GM23338 (cell line): Measurements from ENCODE around the gene GMPPB. TPM values are rescaled to one million over a fixed set of nuclear protein-coding genes. Genes with fewer than 3 reads are reported as not detected.

Experiments used
- ATAC-seq: fragments of 200-7000 bp; cut with Tn5 transposase; 3 replicates; pipeline ENCODE4 v1.9.1; 2020
- DNase-seq: peaks from one replicate; pipeline ENCODE4 v3.0.0-alpha.2; 2015; ENCODE audit warnings: low spot score
- H2AFZ ChIP-seq: fragments of 200-600 bp; sonication (generic); 2 replicates; pipeline ENCODE4 v1.8.0; 2016; ENCODE audit warnings: antibody characterized with exemption, mild to moderate bottlenecking, moderate library complexity
- H3F3A ChIP-seq: fragments of 200-600 bp; sonication (generic); replicated peaks from 2 replicates; pipeline ENCODE4 v1.8.0; 2017; ENCODE audit warnings: antibody characterized with exemption, mixed run types, low read depth
- H3K27ac ChIP-seq: fragments of 200-600 bp; sonication (generic); 2 replicates; pipeline ENCODE4 v1.6.1; 2016; ENCODE audit warnings: low read depth
- H3K27me3 ChIP-seq: fragments of 200-600 bp; sonication (generic); 2 replicates; pipeline ENCODE4 v1.8.0; 2016; ENCODE audit warnings: mild to moderate bottlenecking, mixed run types, moderate library complexity; ENCODE audit not compliant: insufficient read depth
- H3K36me3 ChIP-seq: fragments of 200-600 bp; sonication (generic); 2 replicates; pipeline ENCODE4 v1.8.0; 2016; ENCODE audit warnings: mild to moderate bottlenecking; ENCODE audit not compliant: insufficient read depth
- H3K4me1 ChIP-seq: fragments of 200-600 bp; sonication (generic); 2 replicates; pipeline ENCODE4 v1.8.0; 2016; ENCODE audit warnings: mild to moderate bottlenecking, moderate library complexity; ENCODE audit not compliant: insufficient read depth
- H3K4me2 ChIP-seq: fragments of 200-600 bp; sonication (generic); 2 replicates; pipeline ENCODE4 v1.7.1; 2017; ENCODE audit warnings: mixed run types
- H3K4me3 ChIP-seq: fragments of 200-600 bp; sonication (generic); 2 replicates; pipeline ENCODE4 v1.6.1; 2016; ENCODE audit warnings: mixed run types
- H3K79me2 ChIP-seq: fragments of 200-600 bp; sonication (generic); replicated peaks from 2 replicates; pipeline ENCODE4 v1.8.0; 2017; ENCODE audit warnings: mild to moderate bottlenecking; ENCODE audit not compliant: insufficient read depth
- H3K9me2 ChIP-seq: fragments of 200-600 bp; sonication (generic); 2 replicates; pipeline ENCODE4 v1.8.0; 2017; ENCODE audit not compliant: insufficient read depth
- H4K20me1 ChIP-seq: fragments of 200-600 bp; sonication (generic); replicated peaks from 2 replicates; pipeline ENCODE4 v1.8.0; 2017; ENCODE audit warnings: mild to moderate bottlenecking; ENCODE audit not compliant: insufficient read depth
- H3K27ac Mint-ChIP-seq: 2 replicates; pipeline ENCODE4 v1.8.0; 2020; ENCODE audit warnings: inconsistent platforms, mild to moderate bottlenecking, moderate library complexity, mixed read lengths
- H3K27me3 Mint-ChIP-seq: 3 replicates; pipeline ENCODE4 v1.8.0; 2022; ENCODE audit warnings: low read depth, mild to moderate bottlenecking, moderate library complexity, mixed read lengths, inconsistent platforms; ENCODE audit not compliant: insufficient read depth, poor library complexity
- H3K36me3 Mint-ChIP-seq: 3 replicates; pipeline ENCODE4 v1.8.0; 2021; ENCODE audit warnings: low read depth, mild to moderate bottlenecking, inconsistent platforms, moderate library complexity, mixed read lengths
- H3K4me1 Mint-ChIP-seq: 3 replicates; pipeline ENCODE4 v1.8.0; 2020; ENCODE audit warnings: mild to moderate bottlenecking, inconsistent platforms, mixed read lengths
- H3K4me3 Mint-ChIP-seq: 3 replicates; pipeline ENCODE4 v1.8.0; 2021; ENCODE audit warnings: moderate library complexity, mild to moderate bottlenecking, inconsistent platforms, mixed read lengths
- H3K9me3 Mint-ChIP-seq: 3 replicates; pipeline ENCODE4 v1.8.0; 2020; ENCODE audit warnings: moderate library complexity, mild to moderate bottlenecking, inconsistent platforms, mixed read lengths
- CTCF ChIP-seq, 2 experiments: fragments of 200-600 bp in 1 of 2; sonication (generic) in 1 of 2; conservative IDR thresholded peaks; 2 replicates each; pipeline versions ENCODE4 v1.5.1 to v1.6.1; 2016 to 2017; ENCODE audit warnings: antibody characterized with exemption in 2 of 2, low read depth in 2 of 2, mild to moderate bottlenecking in 2 of 2, moderate library complexity in 1 of 2
- EZH2 ChIP-seq: fragments of 200-600 bp; sonication (generic); IDR thresholded peaks from one replicate; pipeline ENCODE4 v1.8.0; 2017; ENCODE audit warnings: antibody characterized with exemption, mild to moderate bottlenecking, low read depth; ENCODE audit not compliant: unreplicated experiment
- ZNF331 ChIP-seq: fragments of 250-450 bp; sonication (Bioruptor Pico); IDR thresholded peaks from 2 replicates; pipeline ENCODE4 v1.5.0; 2020; ENCODE audit warnings: low read depth, mild to moderate bottlenecking, moderate library complexity
- ZNF462 ChIP-seq: fragments of 250-450 bp; sonication (Bioruptor Pico); IDR thresholded peaks from 2 replicates; pipeline ENCODE4 v1.5.0; 2020; ENCODE audit warnings: mild to moderate bottlenecking, moderate library complexity
- polyA plus RNA-seq: library from polyadenylated mRNA; unstranded; fragments of >200 nt; fragmentation: Nextera tagmentation; extraction: Ambion mirVana; gene quantifications from 2 replicates; pipeline ENCODE4 v1.2.1, GENCODE V29; 2016
- total RNA-seq: library from RNA; depleted of rRNA; stranded (reverse); fragments of >200 nt; shearing (Covaris generic); gene quantifications from 2 replicates; pipeline ENCODE4 v1.2.3, GENCODE V29; 2014

Gene GMPPB
- total and polyA plus RNA-seq, 2 experiments from 2014 or later, result 10.2 to 36.1 TPM

- no peaks in the 10 kb centered on the region for H3K4me1 ChIP-seq
- H3K9me2 ChIP-seq, result no peaks in the 10 kb centered on the region
- no peak overlapping the region for H3K27ac Mint-ChIP-seq
- H3K4me1 Mint-ChIP-seq, result no peaks in the 10 kb centered on the region
- H3K36me3 ChIP-seq, result peaks cover 15% of the 10 kb centered on the region
- H4K20me1 ChIP-seq, result 0 out of 2 replicates have a peak, but pooled peaks cover 5% of the 10 kb centered on the region
- ATAC-seq (no peak), DNase-seq (no peak)
- peaks cover 3% of the 10 kb centered on the region for H3K27me3 Mint-ChIP-seq
- H3K27ac ChIP-seq, result no peak overlapping the region
- H3K27me3 ChIP-seq, result no peaks in the 10 kb centered on the region
- peaks cover 35% of the 10 kb centered on the region for H3K36me3 Mint-ChIP-seq
- no peak overlapping the region for H2AFZ ChIP-seq
- H3K4me3 ChIP-seq, result no peak overlapping the region
- no peaks in the 10 kb centered on the region for H3K79me2 ChIP-seq
- TF ChIP-seq ZNF331 (CRISPR knock-in tag), result no peak
- no peak overlapping the region for H3K4me2 ChIP-seq
- H3K4me3 Mint-ChIP-seq, result no peak overlapping the region
- H3F3A ChIP-seq, result peaks cover 10% of the 10 kb centered on the region; the same call in 1 of the 2 replicates
- no peaks in the 10 kb centered on the region for H3K9me3 Mint-ChIP-seq
Observed at GRCh38 chr3:49729966-49730609, 6.3 kb upstream of the GMPPB start.

- no peak overlapping the region for H2AFZ ChIP-seq
- no peaks in the 10 kb centered on the region for H3K9me3 Mint-ChIP-seq
- peaks cover 11% of the 10 kb centered on the region for H3K27me3 Mint-ChIP-seq
- H3K4me3 ChIP-seq, result no peak overlapping the region
- H3F3A ChIP-seq, result peaks cover 18% of the 10 kb centered on the region; the same call in 1 of the 2 replicates
- DNase-seq (no peak), ATAC-seq (no peak)
- H3K27me3 ChIP-seq, result no peaks in the 10 kb centered on the region
- TF ChIP-seq ZNF331 (CRISPR knock-in tag) (no peak), ZNF462 (CRISPR knock-in tag) (no peak), CTCF (conservative IDR thresholded peaks at IDR 0.05; ENCODE audit: low read depth in 2 of 2) (no peak), EZH2 (no peak)
- peaks cover 15% of the 10 kb centered on the region for H3K36me3 ChIP-seq
- H3K4me1 ChIP-seq, result no peaks in the 10 kb centered on the region
- H3K4me1 Mint-ChIP-seq, result peaks cover 2% of the 10 kb centered on the region; the same call in 1 of the 3 replicates
- H3K27ac Mint-ChIP-seq, result no peak overlapping the region
- peaks cover 27% of the 10 kb centered on the region for H3K36me3 Mint-ChIP-seq
- H4K20me1 ChIP-seq, result no peaks in the 10 kb centered on the region
- no peaks in the 10 kb centered on the region for H3K9me2 ChIP-seq
- no peaks in the 10 kb centered on the region; the same call in 1 of the 2 replicates for H3K79me2 ChIP-seq
- H3K4me2 ChIP-seq, result no peak overlapping the region
- H3K4me3 Mint-ChIP-seq, result no peak overlapping the region
- no peak overlapping the region for H3K27ac ChIP-seq
Observed at GRCh38 chr3:49727924-49728361, 4.2 kb upstream of the GMPPB start.
